GM18505 (cell line): ENCODE results near the gene PHF24.
"Not testable (repeated sequence)": the region's sequence is repeated elsewhere in the genome, so short reads cannot be mapped to it uniquely, and the experiment has no call there.

Experiments used
- ATAC-seq: cut with Tn5 transposase; IDR thresholded peaks from one replicate; pipeline ENCODE4 v1.9.1; 2021; ENCODE audit not compliant: unreplicated experiment
- POLR2A ChIP-seq: IDR thresholded peaks from 4 replicates; pipeline ENCODE4 v1.6.1; 2011; ENCODE audit warnings: borderline replicate concordance; ENCODE audit not compliant: insufficient read depth, insufficient read length; ENCODE audit errors: extremely low read depth

Gene PHF24

DNA sequence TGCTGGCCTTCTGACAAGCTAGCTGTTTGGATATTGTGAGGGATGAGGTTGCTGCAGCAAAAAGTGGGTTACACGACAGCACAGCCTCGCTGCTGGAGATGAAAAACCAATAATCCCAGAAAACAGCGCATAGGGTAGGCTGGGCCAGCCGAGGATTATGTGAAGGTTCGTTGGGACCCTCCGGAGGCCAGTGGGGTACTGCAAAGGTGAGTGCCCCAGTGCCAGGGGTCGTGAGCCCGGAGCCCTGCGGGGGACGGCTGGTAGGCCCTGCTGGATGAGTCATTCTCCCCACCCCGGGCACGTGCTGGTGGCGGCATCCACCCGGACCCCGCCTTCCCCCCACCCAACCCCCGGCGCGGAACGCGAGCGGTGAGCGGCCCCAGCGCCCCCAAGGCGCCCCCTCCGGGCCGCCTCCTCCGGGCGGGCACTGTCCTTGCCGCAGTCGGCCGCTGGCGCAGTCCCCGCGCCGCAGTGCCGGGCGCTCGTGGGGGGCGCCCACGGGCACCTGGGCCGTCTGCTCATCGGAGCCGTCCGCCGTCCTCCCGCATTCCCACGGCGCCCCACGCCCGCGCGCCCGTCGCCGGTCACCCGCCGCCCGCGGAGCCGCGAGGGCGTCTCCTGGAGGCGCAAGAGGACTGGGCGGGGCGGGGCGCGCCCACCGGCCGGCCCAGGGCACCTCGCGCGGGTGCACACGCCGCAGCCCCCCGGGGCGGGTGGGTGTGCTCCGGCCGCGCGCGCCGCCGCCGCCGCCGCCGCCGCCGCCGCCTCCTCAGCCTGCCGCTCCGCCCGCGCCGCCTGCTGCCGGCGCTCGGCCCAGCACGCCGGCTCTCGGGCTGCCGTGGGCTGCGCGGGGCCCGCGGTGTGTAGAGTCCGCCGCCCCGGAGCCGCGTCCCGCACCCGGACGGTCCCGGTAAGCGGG is at the start of gene PHF24:
Gene PHF24 (plus strand): TSS at position 794 of the 919 bp plus-strand sequence. CDS start 13,014 bp downstream, outside the sequence.
- no peak for TF ChIP-seq POLR2A
- ATAC-seq, result no peak

DNA sequence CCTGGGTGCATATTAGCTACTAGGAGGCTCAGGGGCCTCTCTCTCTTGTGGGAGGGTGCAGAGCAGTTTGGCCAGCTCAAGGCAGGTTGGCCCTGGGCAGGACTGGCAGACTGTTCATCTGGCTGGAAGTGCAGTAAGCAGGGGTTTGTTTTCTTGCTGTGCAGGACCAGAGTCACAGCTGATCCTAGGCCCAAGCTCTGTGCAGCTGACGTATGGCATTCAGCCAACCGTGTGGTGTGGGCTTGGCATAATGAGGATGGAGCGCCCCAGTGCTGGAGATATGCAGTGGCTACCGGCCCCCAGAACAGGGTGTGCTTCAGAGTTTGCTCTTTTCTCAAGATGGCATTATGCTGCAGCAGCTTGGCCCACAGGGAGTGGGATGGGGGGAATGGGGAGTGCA is 31.0 kb upstream of the PHF24 start:
- ATAC-seq, result no peak
- no peak for TF ChIP-seq POLR2A

DNA sequence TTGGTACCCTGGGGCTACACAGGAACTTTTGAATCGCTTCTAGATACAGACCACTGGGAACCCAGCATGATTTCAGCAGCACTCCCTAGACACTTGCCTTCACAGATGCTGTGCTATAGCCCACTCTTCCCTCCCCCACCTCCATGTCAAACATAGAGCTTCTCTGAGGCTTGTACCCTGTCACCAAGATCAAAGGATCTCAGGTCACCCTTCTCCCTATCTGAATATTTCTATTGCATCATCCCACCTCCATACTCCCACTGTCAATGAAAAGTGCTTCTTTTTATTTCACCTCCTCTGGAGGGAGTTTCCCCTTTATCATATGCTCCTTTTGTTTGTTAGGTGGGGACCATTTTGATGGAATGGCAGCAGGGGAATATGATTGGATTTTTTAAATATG is 29.2 kb upstream of the PHF24 start:
- no peak for TF ChIP-seq POLR2A
- no peak for ATAC-seq

DNA sequence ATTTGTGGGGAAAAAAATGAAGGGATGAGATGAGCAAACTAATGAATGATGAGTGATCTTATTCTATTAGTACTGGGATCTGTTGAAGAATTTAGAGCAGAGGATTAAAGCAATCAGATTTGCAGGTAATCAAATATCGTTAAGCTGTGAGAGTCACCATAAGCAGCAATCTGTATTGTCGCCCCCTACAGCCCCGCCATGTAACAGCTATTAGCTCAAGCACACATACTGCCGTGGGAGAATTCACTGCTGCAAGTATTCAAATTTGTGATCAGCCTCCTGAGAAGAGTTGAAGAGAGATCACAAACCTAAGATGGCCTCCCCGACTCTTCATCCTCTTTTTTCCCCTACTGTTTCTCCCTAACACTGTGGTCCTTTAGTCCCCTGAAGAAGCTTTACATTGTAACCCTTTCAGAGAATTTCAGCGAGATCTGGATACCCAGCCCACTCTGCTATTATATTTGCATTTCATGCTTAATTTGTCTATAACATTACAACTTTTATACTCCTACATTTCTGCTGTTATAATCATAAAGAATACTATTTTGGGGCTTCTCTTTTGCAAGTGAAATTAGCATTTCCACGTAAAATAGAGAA is 28.5 kb upstream of the PHF24 start:
- no peak for TF ChIP-seq POLR2A

DNA sequence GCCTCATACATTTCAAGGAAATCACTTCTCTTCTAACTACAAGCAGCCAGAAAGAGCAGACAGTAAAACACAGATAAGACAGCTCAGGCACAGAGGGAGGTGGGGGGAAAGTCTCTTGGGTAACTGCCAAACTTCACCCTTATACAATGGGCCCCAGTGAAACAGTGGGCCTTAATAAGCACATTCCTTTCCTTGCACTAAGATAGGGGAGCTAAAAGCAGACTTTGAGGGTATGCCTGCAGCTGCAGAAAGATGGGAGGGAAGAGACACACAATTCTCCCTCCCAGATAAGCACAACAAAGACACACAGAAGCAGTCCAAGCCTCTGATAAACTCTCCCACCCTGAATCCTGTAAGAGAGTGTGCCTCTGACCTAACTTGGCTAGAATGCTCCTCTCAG is 18.1 kb upstream of the PHF24 start:
- not testable (repeated sequence) for ATAC-seq

More for the DNA sequence above, 28.5 kb upstream of the PHF24 start:
- ATAC-seq, result no peak

DNA sequence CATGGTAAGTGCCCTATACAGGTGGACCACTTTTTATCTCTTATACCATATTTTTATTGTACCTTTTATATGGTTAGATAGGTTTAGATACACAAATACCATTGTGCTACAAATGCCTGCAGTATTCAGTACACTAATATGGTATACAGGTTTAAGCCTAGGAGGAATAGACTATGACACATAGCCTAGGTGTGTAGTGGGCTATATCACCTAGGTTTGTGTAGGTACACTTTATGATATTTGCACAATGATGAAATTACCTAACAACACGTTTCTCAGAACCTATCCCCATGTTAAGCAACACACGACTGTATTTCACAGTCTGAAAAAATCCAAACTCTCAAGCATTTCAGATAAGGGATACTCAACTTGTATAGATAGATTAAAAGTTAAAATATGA is 9.6 kb upstream of the PHF24 start:
- no peak for TF ChIP-seq POLR2A
- ATAC-seq, result no peak

DNA sequence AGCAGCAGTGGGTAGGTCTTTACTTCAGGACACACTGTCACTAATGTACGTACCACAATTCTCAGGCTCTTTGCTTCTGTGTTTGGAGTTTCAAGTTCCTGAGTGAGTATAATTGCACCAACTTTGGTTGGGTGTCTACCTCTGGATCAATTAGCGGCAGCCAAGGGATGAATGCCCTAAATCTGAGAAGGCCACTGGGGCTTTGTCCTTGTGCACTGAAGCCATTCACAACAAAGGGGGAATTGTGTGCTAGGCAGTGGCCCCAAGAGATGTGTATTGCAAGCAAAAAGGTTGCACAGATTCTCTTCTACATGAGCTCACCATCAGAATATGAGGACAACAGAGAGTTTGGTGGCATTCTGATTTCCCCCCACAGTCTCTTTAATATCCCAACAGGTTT is 3.9 kb upstream of the PHF24 start:
- ATAC-seq, result no peak
- no peak for TF ChIP-seq POLR2A

DNA sequence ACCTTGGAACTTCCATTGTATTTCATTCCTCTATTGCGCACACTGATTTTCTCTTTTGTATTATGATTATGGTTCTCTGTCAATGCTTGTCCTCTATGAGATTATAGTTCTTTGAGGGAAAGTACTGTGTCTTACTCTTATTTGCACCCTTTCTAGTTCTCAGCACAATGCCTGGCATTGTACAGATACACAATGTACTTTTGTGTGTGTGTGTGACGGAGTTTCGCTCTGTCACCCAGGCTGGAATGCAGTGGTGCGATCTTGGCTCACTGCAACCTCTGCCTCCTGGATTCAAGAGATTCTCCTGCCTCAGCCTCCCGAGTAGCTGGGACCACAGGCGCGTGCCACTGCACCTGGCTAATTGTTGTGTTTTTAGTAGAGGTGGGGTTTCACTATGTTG is 2.0 kb upstream of the PHF24 start:
- not testable (repeated sequence) for ATAC-seq

DNA sequence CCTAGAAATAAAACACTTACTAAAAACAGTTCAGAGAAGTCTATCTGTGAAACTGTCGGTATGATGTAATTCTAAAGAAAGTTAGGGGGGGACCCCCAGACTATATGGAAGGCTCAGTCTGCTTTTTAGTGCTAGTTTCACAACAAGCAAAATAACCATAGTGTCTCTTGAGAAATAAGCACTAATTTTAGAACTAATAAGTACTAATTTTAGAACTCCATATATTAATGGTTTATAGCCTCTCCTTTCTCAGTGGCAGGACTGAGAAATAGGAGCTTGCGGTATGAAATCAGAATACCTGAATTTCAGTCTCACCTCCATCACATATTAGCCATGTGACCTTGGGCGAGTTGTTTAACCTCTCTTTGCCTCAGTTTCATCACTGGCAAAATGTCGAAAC is 1.4 kb upstream of the PHF24 start:
- no peak for TF ChIP-seq POLR2A
- ATAC-seq, result no peak

DNA sequence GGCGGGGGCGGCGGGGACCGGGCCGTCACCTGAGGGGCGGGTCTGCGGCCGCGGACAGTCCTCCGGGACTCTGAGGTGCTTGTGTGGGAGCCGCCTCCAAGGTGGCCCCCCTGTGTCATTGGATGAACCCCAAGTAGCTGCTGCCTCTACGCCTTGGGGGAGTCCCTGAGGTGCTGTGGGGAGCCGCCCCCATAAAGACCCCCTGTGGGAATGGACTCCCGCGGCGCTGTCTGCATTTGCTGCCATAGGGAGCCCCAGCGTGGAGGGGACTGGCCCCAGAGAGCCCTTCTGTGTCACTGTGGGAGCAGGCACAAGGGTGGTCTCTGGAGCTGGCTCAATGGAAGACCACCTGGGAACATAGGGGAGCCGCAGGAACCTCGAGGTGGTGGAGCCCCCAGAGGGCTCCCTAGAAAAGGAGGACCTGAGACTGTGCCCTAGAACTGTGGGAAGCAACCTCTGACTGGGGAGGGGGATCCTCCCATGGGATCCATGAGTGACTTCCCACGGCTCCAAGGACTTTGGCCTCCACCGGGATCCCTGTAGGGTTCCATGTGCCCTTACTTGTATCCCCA is 412 bp downstream of the PHF24 start:
- no peak for TF ChIP-seq POLR2A
- no peak for ATAC-seq

DNA sequence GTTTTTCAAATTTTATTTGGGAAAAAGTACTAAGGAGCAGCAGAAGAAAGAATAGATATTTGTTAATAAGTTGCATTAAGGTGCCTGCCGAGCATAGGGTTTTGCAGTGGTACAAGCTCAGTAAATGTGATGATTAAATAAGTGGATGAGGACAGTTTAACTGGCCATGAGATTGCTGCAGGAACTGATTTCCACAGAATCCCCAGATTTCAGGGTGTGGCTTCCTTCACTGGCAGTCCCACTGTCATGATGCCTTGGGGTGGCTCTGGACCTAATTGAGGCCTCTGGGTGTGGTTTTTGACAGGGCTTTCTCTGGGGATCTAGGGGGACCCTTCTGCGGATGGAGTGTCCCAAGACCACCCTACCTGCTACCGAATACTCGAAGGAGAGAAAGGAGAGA is 1.4 kb downstream of the PHF24 start:
- no peak for TF ChIP-seq POLR2A
- ATAC-seq, result no peak

DNA sequence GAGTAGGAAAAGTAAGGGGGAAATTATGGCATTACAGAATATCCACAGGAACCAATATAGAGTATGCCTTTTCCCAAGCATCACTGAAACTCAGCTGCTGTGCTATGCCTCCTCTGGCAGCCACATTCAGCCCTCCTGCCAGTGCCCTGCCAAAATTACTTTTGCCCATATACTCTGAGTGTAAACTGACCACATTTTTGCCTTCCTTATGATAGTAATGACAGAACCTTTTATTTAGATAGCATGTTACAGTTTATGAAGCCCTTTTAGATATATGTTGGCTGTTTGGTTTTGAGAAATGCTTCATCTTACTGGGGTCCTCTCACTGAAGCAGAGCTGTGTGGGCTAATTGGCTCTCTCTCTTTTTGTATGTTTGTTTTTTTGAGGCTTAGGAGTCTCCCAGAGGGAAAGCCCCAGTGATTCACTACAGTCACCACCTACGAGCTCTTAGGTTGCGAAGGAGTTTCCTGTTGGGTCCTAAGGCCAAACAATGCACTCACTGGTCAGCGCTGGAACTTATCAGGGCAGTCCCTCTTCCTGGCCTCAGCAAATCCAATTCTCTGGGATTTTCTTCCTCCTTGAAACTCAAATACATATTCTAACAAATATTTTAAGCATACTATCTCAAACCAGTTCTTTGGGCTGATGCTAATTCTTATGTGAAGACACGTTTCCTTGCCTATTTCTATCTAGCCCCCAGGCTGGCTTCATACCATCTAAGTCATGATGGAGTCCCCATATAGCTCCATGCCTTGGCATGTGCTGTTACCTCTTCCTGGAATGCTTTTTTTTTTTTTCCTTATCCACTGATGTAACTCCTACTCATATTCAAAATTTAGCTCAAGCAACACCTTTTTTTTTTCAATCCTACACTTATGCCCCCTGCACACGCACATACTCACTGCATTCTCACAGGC is 3.7 kb downstream of the PHF24 start:
- no peak for ATAC-seq
- no peak for TF ChIP-seq POLR2A

DNA sequence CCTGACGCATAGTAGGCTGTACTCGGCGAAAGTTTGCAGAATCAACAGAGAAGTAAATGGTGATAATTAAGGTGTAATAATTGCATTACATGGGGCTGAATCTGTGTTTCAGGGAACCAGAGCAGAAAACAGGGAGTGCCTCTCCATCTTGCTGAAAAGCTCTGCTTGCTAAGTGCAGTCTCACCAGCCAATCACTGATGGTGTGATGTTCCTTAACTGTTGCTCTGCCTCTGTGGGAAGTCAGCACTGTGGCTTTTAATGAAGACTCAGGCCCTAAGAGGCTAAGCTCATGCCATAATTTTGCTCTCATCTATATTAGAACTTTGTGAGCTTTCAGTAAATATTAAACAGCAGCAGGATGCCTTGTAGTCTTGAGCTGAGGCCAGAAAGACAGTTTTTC is 4.5 kb downstream of the PHF24 start:
- ATAC-seq, result no peak
- no peak for TF ChIP-seq POLR2A

DNA sequence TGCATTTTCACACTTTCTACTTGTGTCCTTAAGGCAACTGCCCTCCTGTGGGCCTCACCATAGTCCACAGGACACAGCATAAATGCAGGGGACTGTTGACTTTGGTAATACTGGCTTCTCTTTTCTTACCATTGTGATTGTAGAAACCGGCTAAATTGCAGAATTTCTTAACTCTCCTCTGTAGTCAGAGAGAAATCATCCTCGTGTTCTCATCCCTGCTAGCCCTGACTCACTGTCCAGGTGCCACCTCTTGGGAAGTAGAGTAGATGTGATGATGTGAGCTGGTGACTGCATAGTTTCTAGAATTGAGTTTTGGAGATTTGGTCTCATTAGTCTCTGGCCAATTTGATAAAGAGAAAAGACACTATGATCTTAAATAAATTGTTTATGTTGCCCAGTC is 5.5 kb downstream of the PHF24 start:
- ATAC-seq, result no peak
- TF ChIP-seq POLR2A, result no peak

DNA sequence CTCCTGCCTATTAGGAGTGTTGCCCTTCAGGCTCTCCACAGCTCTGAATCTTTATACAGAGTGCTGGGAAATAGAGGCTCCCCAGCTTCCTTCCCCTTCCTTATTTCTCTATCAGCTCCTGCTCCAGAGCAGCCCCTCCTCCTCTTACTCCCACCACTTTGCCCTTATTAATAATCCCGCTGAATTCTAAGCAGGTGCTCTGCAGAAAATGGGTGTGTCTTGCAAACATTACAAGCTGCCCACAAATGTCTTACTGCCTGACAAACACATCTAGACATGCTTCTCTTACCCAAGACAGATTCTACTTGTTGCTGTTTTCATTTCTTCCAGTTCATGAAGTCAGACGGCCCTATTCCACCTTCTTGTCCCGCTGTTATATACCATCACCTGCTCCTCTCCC is 6.4 kb downstream of the PHF24 start:
- no peak for TF ChIP-seq POLR2A
- ATAC-seq, result no peak
